Measurements from ENCODE around the gene DHRSX. TPM values are rescaled to one million over a fixed set of nuclear protein-coding genes. Genes with fewer than 3 reads are reported as not detected.
"Not testable (repeated sequence)": the region's sequence is repeated elsewhere in the genome, so short reads cannot be mapped to it uniquely, and the experiment has no call there.

DHRSX gene
- total RNA-seq, 2 donors from 2014 or later = 16.4 to 16.6 TPM

- no peak for ATAC-seq
- Mint-ChIP-seq H3K27ac (no peak overlapping the region), H3K36me3 (peaks cover 27 to 31% of the 10 kb centered on the region in 2 donors), H3K9me3 (peaks cover 0 to 4% of the 10 kb centered on the region in 2 donors)
- no peak for DNase-seq (ENCODE audit: low spot score in 2 of 2)
These were observed 216.2 kb downstream of the DHRSX start for GRCh38 chrX:2284601-2285000.

DNA sequence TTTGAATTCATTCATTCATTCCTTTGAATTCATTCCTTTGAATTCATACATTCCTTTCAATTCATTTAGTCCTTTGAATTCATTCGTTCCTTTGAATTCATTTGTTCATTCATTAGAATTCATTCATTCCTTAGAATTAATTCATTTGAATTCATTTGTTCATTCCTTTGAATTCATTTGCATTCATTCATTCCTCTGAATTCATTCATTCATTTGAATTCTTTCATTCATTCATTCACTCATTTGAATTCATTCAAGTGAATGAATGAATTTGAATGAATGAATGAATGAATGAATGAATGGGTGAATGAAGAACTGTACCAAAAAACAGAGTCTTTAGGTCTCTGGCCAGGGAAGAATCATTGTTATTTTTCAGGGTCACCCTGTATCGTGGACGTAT lies 216.6 kb downstream of the DHRSX start:
- peaks cover 0 to 4% of the 10 kb centered on the region in 2 donors for H3K9me3 Mint-ChIP-seq
- no peak for DNase-seq (ENCODE audit: low spot score in 2 of 2)
- no peak overlapping the region for H3K27ac Mint-ChIP-seq
- ATAC-seq = no peak
- H3K36me3 Mint-ChIP-seq = peaks cover 24 to 31% of the 10 kb centered on the region in 2 donors

GRCh38 chrX:2283111-2283859 lies 217.5 kb downstream of the DHRSX start:
- peaks cover 22 to 31% of the 10 kb centered on the region in 2 donors for H3K36me3 Mint-ChIP-seq
- peaks cover 0 to 4% of the 10 kb centered on the region in 2 donors for H3K9me3 Mint-ChIP-seq
- no peak overlapping the region for H3K27ac Mint-ChIP-seq
- ATAC-seq = no peak
- DNase-seq (ENCODE audit: low spot score in 2 of 2) = no peak

DNA sequence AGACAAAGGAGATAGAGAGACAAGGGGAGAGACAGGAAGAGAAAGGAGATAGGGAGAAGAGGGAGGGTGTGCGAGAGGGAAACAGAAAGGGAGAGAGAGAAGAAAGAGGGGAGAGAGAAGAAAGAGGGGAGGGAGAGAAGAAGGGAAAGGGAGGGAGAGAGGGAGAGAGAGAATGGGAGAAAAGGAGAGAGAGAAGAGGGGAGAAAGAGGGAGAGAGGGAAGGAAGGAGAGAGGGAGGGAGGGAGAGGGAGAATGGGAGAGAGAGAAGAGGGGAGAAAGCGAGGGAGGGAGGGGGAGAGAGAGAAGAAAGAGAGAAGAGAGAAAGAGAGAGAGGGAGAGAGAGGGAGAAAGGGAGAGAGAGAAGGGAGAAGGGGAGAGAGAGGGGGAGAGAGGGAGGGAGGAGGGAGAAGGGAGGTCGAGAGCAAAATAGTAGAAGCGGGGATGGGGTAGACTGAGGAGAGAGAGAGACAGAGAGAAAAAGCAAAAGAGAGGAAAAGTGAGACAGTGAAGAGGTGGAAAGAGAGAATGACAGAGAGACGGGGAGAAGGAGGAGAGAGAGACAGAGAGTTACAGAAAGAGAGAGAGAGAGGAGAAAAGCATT lies 218.2 kb downstream of the DHRSX start:
- DNase-seq (ENCODE audit: low spot score in 2 of 2) = no peak
- no peaks in the 10 kb centered on the region for H3K9me3 Mint-ChIP-seq
- ATAC-seq = no peak
- H3K27ac Mint-ChIP-seq = peak overlapping the region in 1 of 2 donors; percentile 23
- peaks cover 17 to 25% of the 10 kb centered on the region in 2 donors for H3K36me3 Mint-ChIP-seq

- peaks cover 14 to 30% of the 10 kb centered on the region in 2 donors for H3K36me3 Mint-ChIP-seq
- peaks cover 3 to 5% of the 10 kb centered on the region in 2 donors for H3K9me3 Mint-ChIP-seq
- DNase-seq (ENCODE audit: low spot score in 2 of 2) (no peak), ATAC-seq (no peak)
- H3K27ac Mint-ChIP-seq = no peak overlapping the region
These were observed 228.4 kb downstream of the DHRSX start for GRCh38 chrX:2272337-2272736.

GRCh38 chrX:2271595-2271994 lies 229.2 kb downstream of the DHRSX start:
- not testable (repeated sequence) for H3K9me3 Mint-ChIP-seq; ATAC-seq; DNase-seq (ENCODE audit: low spot score in 2 of 2); H3K27ac Mint-ChIP-seq
- peaks cover 14 to 30% of the 10 kb centered on the region in 2 donors for H3K36me3 Mint-ChIP-seq

- not testable (repeated sequence) for H3K27ac Mint-ChIP-seq; DNase-seq (ENCODE audit: low spot score in 2 of 2); ATAC-seq; H3K9me3 Mint-ChIP-seq
- H3K36me3 Mint-ChIP-seq = peaks cover 21 to 24% of the 10 kb centered on the region in 2 donors
These were observed 230.0 kb downstream of the DHRSX start for GRCh38 chrX:2270783-2271182.

- ATAC-seq (no peak), DNase-seq (ENCODE audit: low spot score in 2 of 2) (no peak)
- H3K36me3 Mint-ChIP-seq = peaks cover 23 to 27% of the 10 kb centered on the region in 2 donors
- H3K27ac Mint-ChIP-seq = peak overlapping the region in 1 of 2 donors; percentile 16
- peaks cover 0 to 3% of the 10 kb centered on the region in 2 donors for H3K9me3 Mint-ChIP-seq
These were observed 232.9 kb downstream of the DHRSX start for GRCh38 chrX:2267890-2268289.

DNA sequence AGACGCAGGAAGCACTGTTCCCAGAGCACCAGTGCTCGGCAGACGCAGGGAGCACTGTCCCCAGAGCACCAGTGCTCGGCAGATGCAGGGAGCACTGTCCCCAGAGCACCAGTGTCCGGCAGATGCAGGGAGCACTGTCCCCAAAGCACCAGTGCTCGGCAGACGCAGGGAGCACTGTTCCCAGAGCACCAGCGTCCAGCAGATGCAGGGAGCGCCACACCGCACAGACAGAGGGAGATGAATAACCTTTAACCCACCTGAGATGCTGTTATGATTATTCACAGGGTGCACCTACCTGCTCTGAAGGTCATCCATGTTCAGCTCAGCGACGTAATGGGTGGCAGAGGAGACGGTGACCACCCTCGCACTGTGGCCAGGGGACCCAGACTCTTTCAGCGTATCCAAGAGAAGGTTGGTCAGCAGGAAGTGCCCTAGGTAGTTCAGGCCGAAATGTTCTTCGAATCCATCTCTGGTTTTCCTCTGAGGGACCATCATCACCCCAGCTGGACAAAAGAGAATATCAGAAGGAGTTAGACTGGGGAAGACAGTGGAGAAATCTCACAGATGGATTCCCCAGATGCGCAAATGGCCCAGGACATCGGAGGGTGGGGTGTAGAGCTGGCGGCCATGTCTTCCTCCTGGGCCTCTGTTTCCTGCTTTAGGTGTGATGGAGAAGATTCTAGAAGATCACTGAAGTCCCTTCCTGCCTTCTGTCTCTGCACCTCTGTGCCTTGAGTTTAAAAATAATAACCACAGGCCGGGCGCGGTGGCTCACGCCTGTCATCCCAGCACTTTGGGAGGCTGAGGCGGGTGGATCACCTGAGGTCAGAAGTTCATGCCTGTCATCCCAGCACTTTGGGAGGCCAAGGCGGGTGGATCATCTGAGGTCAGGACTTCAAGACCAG lies 234.1 kb downstream of the DHRSX start:
- DNase-seq (ENCODE audit: low spot score in 2 of 2) = no peak
- H3K27ac Mint-ChIP-seq = peak overlapping the region in 1 of 2 donors; percentile 36
- H3K9me3 Mint-ChIP-seq = peaks cover 0 to 3% of the 10 kb centered on the region in 2 donors
- no peak for ATAC-seq
- peaks cover 26 to 36% of the 10 kb centered on the region in 2 donors for H3K36me3 Mint-ChIP-seq

- peaks cover 17 to 30% of the 10 kb centered on the region in 2 donors for H3K36me3 Mint-ChIP-seq
- H3K27ac Mint-ChIP-seq; ATAC-seq; H3K9me3 Mint-ChIP-seq; DNase-seq (ENCODE audit: low spot score in 2 of 2): not testable (repeated sequence)
These were observed 234.9 kb downstream of the DHRSX start for GRCh38 chrX:2265658-2266444.

DNA sequence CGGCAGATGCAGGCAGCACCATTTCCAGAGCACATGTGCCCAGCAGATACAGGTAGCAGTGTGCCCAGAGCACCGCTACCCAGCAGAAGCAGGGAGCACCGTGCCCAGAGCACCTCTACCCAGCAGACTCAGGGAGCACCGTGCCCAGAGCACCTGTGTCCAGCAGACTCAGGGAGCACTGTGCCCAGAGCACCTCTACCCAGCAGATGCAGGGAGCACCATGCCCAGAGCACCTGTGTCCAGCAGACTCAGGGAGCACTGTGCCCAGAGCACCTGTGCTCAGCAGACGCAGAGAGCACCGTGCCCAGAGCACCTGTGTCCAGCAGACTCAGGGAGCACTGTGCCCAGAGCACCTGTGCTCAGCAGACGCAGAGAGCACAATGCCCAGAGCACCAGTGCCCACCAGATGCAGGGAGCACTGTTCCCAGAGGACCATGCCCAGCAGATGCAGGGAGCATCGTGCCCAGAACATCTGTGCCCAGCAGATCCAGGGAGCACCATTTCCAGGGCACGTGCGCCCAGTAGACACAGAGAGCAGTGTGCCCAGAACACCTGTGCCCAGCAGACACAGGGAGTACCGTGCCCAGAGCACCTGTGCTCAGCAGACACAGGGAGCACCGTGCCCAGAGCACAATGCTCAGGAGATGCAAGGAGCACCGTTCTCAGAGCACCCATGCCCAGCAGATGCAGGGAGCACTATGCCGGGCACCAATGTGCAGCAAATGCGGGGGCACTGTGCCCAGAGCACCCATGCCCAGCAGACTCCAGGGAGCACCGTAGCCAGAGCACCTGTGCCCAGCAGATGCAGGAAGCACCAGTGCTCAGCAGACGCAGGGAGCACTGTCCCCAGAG lies 236.4 kb downstream of the DHRSX start:
- ATAC-seq (no peak), DNase-seq (ENCODE audit: low spot score in 2 of 2) (no peak)
- Mint-ChIP-seq H3K9me3 (no peaks in the 10 kb centered on the region), H3K27ac (no peak overlapping the region), H3K36me3 (peaks cover 7 to 33% of the 10 kb centered on the region in 2 donors)

GRCh38 chrX:2263203-2263602 lies 237.6 kb downstream of the DHRSX start:
- peaks cover 0 to under 1% of the 10 kb centered on the region in 2 donors for H3K9me3 Mint-ChIP-seq
- H3K36me3 Mint-ChIP-seq = peaks cover 11 to 34% of the 10 kb centered on the region in 2 donors
- H3K27ac Mint-ChIP-seq = no peak overlapping the region
- ATAC-seq (no peak), DNase-seq (ENCODE audit: low spot score in 2 of 2) (no peak)

GRCh38 chrX:2262668-2263055 lies 238.1 kb downstream of the DHRSX start:
- Mint-ChIP-seq H3K9me3 (peaks cover 3 to 4% of the 10 kb centered on the region in 2 donors), H3K27ac (no peak overlapping the region), H3K36me3 (peaks cover 16 to 38% of the 10 kb centered on the region in 2 donors)
- DNase-seq (ENCODE audit: low spot score in 2 of 2) (no peak), ATAC-seq (peak in 1 of 2 donors; percentile 22)

DNA sequence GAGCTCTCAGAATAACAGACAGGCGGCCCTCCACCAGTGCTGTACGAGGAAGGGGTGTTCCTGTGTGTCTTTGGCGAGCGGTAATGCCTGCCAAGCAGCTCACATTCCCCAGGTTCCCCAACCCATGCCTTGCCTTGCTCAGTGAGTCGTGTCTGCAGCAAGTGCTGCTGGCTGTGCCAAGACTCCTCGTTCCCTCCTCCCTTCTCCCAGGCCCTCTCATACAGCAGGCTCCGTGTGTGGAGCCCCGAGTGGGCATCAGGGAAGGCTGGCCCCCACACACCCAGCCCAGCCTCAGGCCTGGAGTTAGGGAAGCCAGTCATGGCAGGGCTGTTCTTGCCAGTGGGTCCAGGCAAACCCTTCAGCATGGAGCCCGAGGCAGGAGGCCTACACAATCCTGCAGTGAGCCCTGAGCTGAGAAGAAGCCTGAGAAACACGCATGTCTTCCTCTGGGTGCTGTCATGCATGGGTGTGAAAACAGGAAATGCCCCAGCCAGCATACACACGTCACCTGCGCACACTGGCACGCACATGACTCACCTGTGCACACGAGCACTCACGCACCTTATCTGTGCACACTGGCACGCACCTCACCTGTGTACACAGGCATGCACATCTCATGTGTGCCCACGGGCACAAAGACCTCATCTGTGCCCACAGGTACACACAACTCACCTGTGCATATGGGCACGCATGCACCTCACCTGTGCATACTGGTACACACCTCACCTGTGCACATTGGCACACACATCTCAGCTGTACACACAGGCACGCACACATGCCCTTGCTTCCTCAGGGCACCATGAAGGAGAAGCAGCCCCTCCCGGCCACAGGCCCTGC lies 238.7 kb downstream of the DHRSX start:
- peaks cover 3 to 4% of the 10 kb centered on the region in 2 donors for H3K9me3 Mint-ChIP-seq
- DNase-seq (ENCODE audit: low spot score in 2 of 2) (no peak), ATAC-seq (no peak)
- no peak overlapping the region for H3K27ac Mint-ChIP-seq
- peaks cover 19 to 38% of the 10 kb centered on the region in 2 donors for H3K36me3 Mint-ChIP-seq
